GM12892 (cell line): ENCODE results near the gene DLX1.

ENCODE experiments used
- POLR2A ChIP-seq: IDR thresholded peaks from 2 replicates; pipeline ENCODE4 v1.6.1; 2011; ENCODE audit warnings: low read depth, low read length, control low read depth
- POLR2AphosphoS5 ChIP-seq: IDR thresholded peaks from 2 replicates; pipeline ENCODE4 v1.6.1; 2011; ENCODE audit warnings: low read depth, low read length, control low read depth

DNA sequence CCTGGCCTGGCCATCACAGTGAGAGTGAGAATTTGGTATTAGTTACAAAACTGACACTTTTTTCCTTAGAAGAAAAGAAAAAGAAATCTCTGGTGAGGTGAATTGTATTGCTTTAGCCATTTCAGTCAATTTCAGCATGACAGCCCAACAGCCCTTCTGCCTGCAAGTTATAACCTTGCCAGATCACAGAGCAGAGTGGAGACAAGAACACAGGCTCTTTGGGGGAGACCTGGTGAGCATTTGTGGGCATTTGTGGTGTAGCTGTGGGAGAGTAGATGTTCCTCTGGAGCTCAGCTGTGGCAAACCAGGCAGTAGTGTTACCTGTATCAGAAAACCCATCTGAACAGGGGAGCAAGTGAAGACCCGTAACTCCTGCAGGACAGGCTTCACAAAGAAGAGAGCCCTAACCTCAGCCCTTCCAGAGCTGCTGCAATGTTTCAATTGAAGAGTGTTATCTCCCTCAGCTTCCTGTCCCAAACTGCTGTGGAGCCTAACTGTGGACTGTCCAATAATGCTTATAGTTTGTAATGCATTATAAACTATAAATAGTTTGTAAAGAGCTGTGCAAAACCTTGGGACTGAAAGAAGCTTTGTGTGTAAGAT is 22.8 kb upstream of the DLX1 start:
- TF ChIP-seq POLR2A, result no peak
- no peak for TF ChIP-seq POLR2AphosphoS5
